Activated CD4-positive, alpha-beta T cell treated with anti-CD3 and anti-CD28 coated beads, Interleukin-2, amount 50 U/mL, for 16 hours (primary cell): ENCODE measurements around the gene IL17A.

ENCODE experiments used
- DNase-seq: peaks from one replicate; pipeline ENCODE4 v3.0.0-alpha.2; 2020

Gene IL17A

GRCh38 chr6:52216932-52217575 is 30.9 kb downstream of the IL17A start:
- no peak for DNase-seq

GRCh38 chr6:52217761-52218160 is 31.6 kb downstream of the IL17A start:
- DNase-seq = no peak

- peak; percentile 70 for DNase-seq
Observed at GRCh38 chr6:52221302-52221701, 35.1 kb downstream of the IL17A start.

- DNase-seq = peak; percentile 96
Observed at GRCh38 chr6:52227495-52227894, 41.3 kb downstream of the IL17A start.

GRCh38 chr6:52230685-52231084 is 44.5 kb downstream of the IL17A start:
- DNase-seq = no peak

GRCh38 chr6:52231406-52232127 is 45.4 kb downstream of the IL17A start:
- DNase-seq = peak; percentile 86

- DNase-seq = no peak
Observed at GRCh38 chr6:52233005-52233404, 46.8 kb downstream of the IL17A start.

- DNase-seq = peak; percentile 76
Observed at GRCh38 chr6:52233975-52234823, 48.0 kb downstream of the IL17A start.
